ENCODE data around the gene FER. TPM values are rescaled to one million over a fixed set of nuclear protein-coding genes. Genes with fewer than 3 reads are reported as not detected.

Gene FER
- polyA plus RNA-seq, 1 donor (not counting 4 experiments of a cell fraction or from before 2014, with no cell fraction given) = 17.1 TPM

- Histone ChIP-seq H3K27ac (ENCODE audit: control insufficient read depth, insufficient read depth, low read length) (peak overlapping the region; percentile 41), H4K20me1 (ENCODE audit: control insufficient read depth, extremely low read depth, insufficient read depth, low read length) (no peaks in the 10 kb centered on the region), H3K9ac (ENCODE audit: control insufficient read depth, extremely low read depth, insufficient read depth, low read length) (no peak overlapping the region), H3K27me3 (ENCODE audit: control insufficient read depth, extremely low read depth, insufficient read depth, low read length) (no peaks in the 10 kb centered on the region), H3K36me3 (ENCODE audit: control insufficient read depth in 2 of 2, extremely low read depth in 1 of 2, insufficient read depth in 2 of 2, low read length in 2 of 2) (no peaks in the 10 kb centered on the region), H3K9me1 (ENCODE audit: control insufficient read depth, extremely low read depth, insufficient read depth, low read length) (no peaks in the 10 kb centered on the region), H3K79me2 (ENCODE audit: control insufficient read depth, insufficient read depth, low read length) (no peaks in the 10 kb centered on the region), H3K4me2 (ENCODE audit: control insufficient read depth, extremely low read depth, insufficient read depth, low read depth, low read length) (no peak overlapping the region), H2AFZ (ENCODE audit: control insufficient read depth, low read length) (no peak overlapping the region), H3K9me3 (ENCODE audit: control insufficient read depth, low read depth, low read length) (no peaks in the 10 kb centered on the region), H3K4me3 (ENCODE audit: control insufficient read depth in 2 of 3, extremely low read depth in 1 of 3, insufficient read depth in 2 of 3, low read depth in 1 of 3, low read length in 3 of 3) (no peak overlapping the region), H3K4me1 (ENCODE audit: control insufficient read depth, extremely low read depth, insufficient read depth, low read length) (peaks cover 2% of the 10 kb centered on the region)
- dilution Hi-C loops (cut with MboI; ENCODE audit: extremely low pct_ligation_motif_present, low sequenced_read_pairs) = no loop called here
- FAIRE-seq = no peak
- no peak for DNase-seq (ENCODE audit: low read depth, low spot score)
- TF ChIP-seq, protein P1, sequence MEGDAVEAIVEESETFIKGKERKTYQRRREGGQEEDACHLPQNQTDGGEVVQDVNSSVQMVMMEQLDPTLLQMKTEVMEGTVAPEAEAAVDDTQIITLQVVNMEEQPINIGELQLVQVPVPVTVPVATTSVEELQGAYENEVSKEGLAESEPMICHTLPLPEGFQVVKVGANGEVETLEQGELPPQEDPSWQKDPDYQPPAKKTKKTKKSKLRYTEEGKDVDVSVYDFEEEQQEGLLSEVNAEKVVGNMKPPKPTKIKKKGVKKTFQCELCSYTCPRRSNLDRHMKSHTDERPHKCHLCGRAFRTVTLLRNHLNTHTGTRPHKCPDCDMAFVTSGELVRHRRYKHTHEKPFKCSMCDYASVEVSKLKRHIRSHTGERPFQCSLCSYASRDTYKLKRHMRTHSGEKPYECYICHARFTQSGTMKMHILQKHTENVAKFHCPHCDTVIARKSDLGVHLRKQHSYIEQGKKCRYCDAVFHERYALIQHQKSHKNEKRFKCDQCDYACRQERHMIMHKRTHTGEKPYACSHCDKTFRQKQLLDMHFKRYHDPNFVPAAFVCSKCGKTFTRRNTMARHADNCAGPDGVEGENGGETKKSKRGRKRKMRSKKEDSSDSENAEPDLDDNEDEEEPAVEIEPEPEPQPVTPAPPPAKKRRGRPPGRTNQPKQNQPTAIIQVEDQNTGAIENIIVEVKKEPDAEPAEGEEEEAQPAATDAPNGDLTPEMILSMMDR (optimal IDR thresholded peaks at IDR 0.05 in 1 of 3, IDR thresholded peaks at IDR 0.05 in 1 of 3, conservative IDR thresholded peaks at IDR 0.05 in 1 of 3; ENCODE audit: extremely low read depth in 1 of 3, insufficient read depth in 2 of 3, low read length in 3 of 3) = no peak
- no peak for TF ChIP-seq EZH2 (IDR thresholded peaks at IDR 0.05; ENCODE audit: low read length)
These were observed 414.4 kb downstream of the FER start for GRCh38 chr5:109161914-109162683.

GRCh38 chr5:109163336-109163735 is 415.6 kb downstream of the FER start:
- H3K4me1 ChIP-seq (ENCODE audit: control insufficient read depth, extremely low read depth, insufficient read depth, low read length) = peaks cover 2% of the 10 kb centered on the region
- no peaks in the 10 kb centered on the region for H3K9me3 ChIP-seq (ENCODE audit: control insufficient read depth, low read depth, low read length)
- H3K27ac ChIP-seq (ENCODE audit: control insufficient read depth, insufficient read depth, low read length) = no peak overlapping the region
- H3K4me3 ChIP-seq (ENCODE audit: control insufficient read depth in 2 of 3, extremely low read depth in 1 of 3, insufficient read depth in 2 of 3, low read depth in 1 of 3, low read length in 3 of 3) = no peak overlapping the region
- H3K9me1 ChIP-seq (ENCODE audit: control insufficient read depth, extremely low read depth, insufficient read depth, low read length) = no peaks in the 10 kb centered on the region
- H2AFZ ChIP-seq (ENCODE audit: control insufficient read depth, low read length) = no peak overlapping the region
- H3K9ac ChIP-seq (ENCODE audit: control insufficient read depth, extremely low read depth, insufficient read depth, low read length) = no peak overlapping the region
- no peaks in the 10 kb centered on the region for H3K36me3 ChIP-seq (ENCODE audit: control insufficient read depth in 2 of 2, extremely low read depth in 1 of 2, insufficient read depth in 2 of 2, low read length in 2 of 2)
- dilution Hi-C loops (cut with MboI; ENCODE audit: extremely low pct_ligation_motif_present, low sequenced_read_pairs) = no loop called here
- no peaks in the 10 kb centered on the region for H4K20me1 ChIP-seq (ENCODE audit: control insufficient read depth, extremely low read depth, insufficient read depth, low read length)
- no peak overlapping the region for H3K4me2 ChIP-seq (ENCODE audit: control insufficient read depth, extremely low read depth, insufficient read depth, low read depth, low read length)
- H3K79me2 ChIP-seq (ENCODE audit: control insufficient read depth, insufficient read depth, low read length) = no peaks in the 10 kb centered on the region
- H3K27me3 ChIP-seq (ENCODE audit: control insufficient read depth, extremely low read depth, insufficient read depth, low read length) = no peaks in the 10 kb centered on the region
- DNase-seq (ENCODE audit: low read depth, low spot score) = no peak
- no peak for FAIRE-seq
- no peak for TF ChIP-seq EZH2 (IDR thresholded peaks at IDR 0.05; ENCODE audit: low read length)
- TF ChIP-seq, protein P1 (optimal IDR thresholded peaks at IDR 0.05 in 1 of 3, IDR thresholded peaks at IDR 0.05 in 1 of 3, conservative IDR thresholded peaks at IDR 0.05 in 1 of 3; ENCODE audit: extremely low read depth in 1 of 3, insufficient read depth in 2 of 3, low read length in 3 of 3) = no peak

Measured in keratinocyte (primary cell).